Hepatocyte (in vitro differentiated cells): ENCODE measurements around the gene CEMIP2.

Experiments
- CTCF ChIP-seq: fragments of 200-600 bp; sonication (generic); IDR thresholded peaks from 2 replicates; pipeline ENCODE4 v1.5.1; 2016; ENCODE audit warnings: antibody characterized with exemption, mild to moderate bottlenecking; ENCODE audit not compliant: poor library complexity
- EZH2 ChIP-seq: fragments of 200-600 bp; sonication (generic); IDR thresholded peaks from 2 replicates; pipeline ENCODE4 v1.6.1; 2016; ENCODE audit warnings: antibody characterized with exemption, mild to moderate bottlenecking, borderline replicate concordance
- EZH2phosphoT487 ChIP-seq: fragments of 200-600 bp; sonication (generic); IDR thresholded peaks from one replicate; pipeline ENCODE4 v1.6.1; 2018; ENCODE audit warnings: antibody characterized with exemption, mild to moderate bottlenecking, low read depth, moderate library complexity; ENCODE audit not compliant: unreplicated experiment, severe bottlenecking

- no peak for TF ChIP-seq CTCF
- TF ChIP-seq EZH2phosphoT487: no peak
- TF ChIP-seq EZH2: no peak
Observed at GRCh38 chr9:71685394-71685793, 82.9 kb downstream of the CEMIP2 start.
